ENCODE data around the gene ANKDD1B.
A peak's percentile ranks its signal among the peaks of the same experiment; 100 is the strongest.

ANKDD1B gene

DNA sequence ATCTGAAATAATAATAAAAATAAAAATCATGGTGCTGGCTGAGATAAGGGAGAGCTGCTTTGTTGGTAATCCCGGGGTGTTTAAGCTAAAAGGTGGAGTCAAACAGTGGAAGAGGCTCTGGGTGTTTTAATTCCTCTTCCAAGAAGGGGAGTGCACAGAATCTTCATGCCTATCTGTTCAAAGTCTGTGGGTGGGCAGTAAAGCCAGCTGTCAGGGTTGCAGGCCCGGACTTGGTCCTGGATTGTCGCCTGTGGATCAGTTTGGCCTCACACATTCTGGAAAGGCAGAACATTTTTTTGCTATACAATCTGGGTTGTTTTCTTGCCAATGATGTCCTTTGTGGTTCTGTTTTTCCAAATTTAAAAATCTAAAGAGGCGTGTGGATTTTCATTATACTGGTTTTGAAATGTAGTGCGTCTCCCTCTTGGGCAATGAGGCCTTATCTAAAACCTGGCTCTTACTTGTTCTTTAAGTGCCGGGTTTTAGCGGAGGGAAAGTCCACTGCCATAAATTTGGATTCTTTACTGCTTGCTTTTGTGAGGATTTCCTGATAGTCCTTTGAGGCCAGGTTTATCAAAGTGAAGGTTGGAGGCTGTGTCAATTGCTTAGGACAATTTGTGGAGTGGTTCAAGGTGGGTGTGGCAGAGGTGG is 5.8 kb downstream of the ANKDD1B start:
- DNase-seq = no peak

GRCh38 chr5:75617736-75618352 is 6.6 kb downstream of the ANKDD1B start:
- DNase-seq = no peak

- no peak for DNase-seq
Measured at GRCh38 chr5:75620184-75620959, 9.1 kb downstream of the ANKDD1B start.

DNA sequence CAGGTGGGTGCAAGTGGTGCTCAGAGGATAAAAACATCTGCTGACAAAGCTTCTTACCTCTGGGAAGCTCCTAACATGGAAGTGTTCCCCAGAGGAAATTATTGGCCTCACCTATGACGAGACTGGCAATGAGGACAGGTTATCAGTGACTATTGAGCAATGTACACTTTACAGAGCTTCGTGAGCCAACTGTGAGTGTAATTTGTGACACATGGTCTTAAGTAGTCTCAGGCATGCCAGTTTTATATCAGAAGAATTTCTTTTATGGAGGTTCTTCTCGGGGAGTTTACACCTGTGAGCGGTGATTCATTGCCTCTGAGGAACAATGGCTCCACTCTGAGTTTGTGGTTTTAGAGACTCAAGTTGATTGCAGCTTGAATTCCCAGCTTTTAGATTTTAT is 11.3 kb downstream of the ANKDD1B start:
- DNase-seq = no peak

- DNase-seq = no peak
Measured at GRCh38 chr5:75623846-75624245, 12.6 kb downstream of the ANKDD1B start.

DNA sequence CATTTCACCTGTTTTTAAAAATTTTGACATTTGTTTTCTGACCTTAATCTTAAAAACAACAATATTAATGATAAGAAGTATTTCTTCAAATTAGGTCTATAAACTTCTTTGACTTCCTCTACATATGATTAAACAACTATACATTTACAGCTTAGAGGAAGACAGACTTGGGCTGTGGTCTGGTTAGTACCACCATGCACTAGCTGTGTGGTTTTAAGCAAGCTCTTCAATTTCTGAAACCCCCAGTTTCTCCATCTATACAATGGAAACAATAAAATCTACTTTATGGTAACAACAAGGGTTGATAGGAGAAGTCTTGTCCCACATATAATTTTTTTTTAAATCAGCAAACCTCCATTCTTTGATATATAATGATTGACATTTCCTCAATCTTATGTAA is 15.7 kb downstream of the ANKDD1B start:
- DNase-seq = no peak

- no peak for DNase-seq
Measured at GRCh38 chr5:75627801-75628200, 16.5 kb downstream of the ANKDD1B start.

DNA sequence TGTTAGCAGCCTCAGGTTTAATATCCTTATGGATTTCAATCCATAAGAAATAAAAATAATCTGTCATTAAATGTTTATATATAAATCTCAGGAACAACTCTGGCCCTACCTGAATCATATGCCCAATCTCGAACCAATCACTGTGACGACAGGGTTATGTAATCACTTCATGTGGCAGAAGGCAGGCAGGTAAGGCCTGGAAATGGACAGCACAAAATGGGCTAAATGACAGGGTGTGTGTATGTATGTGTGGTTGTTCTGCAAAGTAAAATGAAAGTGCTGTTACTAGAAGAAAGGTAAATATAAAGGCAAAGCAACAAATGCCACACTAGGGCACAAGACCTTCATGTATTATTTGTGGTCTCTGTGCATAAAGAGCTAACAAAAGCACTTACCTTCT is 19.6 kb downstream of the ANKDD1B start:
- DNase-seq = no peak

GRCh38 chr5:75632321-75632720 is 21.1 kb downstream of the ANKDD1B start:
- DNase-seq = no peak

DNA sequence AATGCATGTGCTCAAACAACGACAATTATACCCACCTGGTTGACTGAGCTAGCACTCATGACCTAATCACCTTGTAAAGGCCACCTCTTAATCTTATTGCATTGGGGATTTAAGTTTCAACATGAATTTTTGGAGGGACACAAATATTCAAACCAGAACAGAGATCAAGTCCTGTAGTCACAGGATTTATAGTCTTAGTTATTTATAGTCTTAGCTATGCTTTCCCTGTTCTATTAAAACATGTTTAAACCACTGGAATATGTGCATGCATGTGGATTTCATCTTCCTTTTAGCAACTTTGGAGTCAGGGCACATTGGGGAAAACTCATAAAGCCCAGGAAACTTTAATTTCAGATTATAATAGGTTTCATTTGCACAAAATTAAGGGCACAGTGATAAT is 26.7 kb downstream of the ANKDD1B start:
- no peak for DNase-seq

GRCh38 chr5:75639535-75640311 is 28.5 kb downstream of the ANKDD1B start:
- DNase-seq = no peak

DNA sequence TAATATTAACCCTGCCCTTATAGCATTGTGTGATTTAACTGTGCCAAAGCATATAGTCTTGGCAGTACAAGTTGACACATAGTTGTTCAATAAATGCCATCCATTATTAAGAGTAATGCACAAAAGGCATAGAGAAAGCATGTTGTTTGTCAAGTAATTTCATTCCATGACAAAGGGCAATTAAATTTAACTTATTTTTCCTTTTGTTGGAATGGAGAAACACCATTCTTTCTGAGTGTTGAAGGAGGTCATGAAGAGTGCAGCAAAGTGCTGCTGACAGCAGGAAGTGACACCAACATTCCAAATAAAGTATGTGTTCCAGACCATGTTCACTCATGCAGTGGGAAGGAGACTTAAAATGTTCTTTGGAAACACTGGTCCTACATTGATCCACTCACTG is 29.1 kb downstream of the ANKDD1B start:
- no peak for DNase-seq

DNA sequence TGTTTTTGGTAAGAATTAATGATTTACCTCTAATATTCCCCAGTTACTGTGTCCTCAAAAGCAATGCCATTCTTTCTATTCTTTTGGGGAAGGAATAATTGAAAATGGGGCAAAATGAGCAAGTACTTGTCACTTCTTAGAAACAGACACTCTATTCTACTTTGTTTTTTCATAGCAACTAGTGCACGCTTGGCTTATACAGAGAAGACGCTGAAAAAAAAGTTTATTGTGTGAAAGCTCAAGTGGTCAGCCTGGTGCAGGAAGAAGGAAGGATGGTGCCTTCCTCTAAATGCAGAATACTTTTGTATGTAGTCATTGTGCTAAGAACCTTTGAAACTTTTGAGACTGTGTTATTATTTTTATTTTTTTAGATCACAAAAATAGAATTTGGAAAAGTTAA is 29.6 kb downstream of the ANKDD1B start:
- DNase-seq = no peak

GRCh38 chr5:75648712-75649111 is 37.5 kb downstream of the ANKDD1B start:
- no peak for DNase-seq

DNA sequence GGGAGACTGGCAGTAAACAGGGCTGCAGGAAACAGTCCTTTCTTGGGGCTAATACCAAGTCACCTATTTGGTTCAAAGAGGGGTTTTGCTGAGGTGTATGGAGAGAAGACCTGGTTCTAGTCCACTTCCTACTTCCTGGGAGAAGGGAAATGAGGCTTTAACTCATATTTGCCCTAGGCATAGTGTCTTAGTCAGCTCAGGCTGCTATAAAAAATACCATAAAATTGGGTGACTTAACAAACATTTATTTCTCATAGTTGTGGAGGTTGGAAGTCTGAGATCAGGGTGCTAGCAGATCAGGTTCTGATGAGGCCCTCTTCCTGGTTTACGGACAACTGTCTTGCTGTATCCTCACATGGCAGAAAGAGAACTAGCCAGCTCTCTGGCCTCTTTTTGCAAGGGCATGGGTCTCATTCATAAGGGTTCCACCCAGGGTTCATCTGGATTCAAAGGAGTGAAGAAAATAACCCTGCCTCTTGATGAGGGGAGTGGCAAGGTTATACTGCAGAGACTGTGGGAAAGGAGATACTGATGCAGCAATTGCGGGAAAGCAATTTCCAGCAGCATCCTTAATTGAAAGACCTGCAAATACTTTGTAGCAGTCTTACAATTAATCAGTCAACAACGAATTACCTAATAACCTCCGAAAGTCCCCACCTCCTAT is 40.5 kb downstream of the ANKDD1B start:
- no peak for DNase-seq

DNA sequence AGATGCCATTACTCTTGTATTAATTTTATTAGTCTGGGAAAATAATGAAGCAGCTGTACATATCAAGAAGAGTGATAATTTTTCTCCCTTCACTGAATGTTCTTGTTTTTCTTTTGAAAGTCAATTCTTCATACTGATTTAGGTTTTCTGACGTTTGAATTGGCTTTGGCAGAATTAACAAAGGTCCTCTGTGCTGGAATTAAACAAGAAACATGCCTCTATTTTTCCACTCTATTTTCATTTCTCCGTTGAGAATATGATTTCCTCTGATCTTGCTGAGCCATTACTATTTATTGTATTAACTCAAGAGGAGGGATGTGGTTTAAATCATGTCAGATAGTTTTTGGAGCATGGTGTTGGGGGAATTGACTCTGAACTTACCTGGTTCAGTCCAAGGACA is 42.3 kb downstream of the ANKDD1B start:
- no peak for DNase-seq

DNA sequence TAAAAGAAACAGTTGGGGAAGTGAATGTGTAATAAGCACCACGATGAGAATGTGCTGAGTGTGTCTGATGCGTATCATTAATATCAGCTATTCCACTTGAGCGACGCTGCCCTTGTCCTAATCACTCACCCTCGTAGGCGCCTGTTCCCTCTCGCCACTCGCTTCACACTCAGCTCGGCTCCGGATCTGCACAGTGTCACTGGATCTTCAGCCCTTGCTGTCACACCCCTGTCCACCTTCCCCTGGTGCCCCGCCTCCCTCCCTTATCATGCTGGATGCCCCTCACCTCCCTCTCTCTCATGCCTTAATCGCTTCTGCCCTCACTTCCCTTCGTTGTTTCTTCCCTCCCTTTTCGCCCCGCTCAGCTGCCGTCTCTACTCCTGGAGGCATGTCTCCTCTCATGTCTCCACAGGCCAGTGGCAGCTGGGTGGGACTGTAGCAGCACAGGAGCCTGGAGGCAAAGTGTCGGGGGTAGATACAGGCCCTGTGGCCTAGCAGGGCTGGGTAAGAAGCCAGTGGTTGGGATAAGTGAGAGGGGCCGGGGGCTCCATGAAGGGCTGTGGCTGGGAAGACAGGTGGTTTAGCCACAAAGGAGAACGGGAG is 43.5 kb downstream of the ANKDD1B start:
- DNase-seq = no peak

- DNase-seq = peak in 1 of 2 experiments; percentile 8
Measured at GRCh38 chr5:75656311-75657003, 45.2 kb downstream of the ANKDD1B start.

GRCh38 chr5:75659791-75660450 is 48.7 kb downstream of the ANKDD1B start:
- DNase-seq = no peak

GRCh38 chr5:75660678-75661465 is 49.6 kb downstream of the ANKDD1B start:
- DNase-seq = no peak
